HG03025 (cell line): ENCODE data around the gene ATOH7.
"Not testable (repeated sequence)": the region's sequence is repeated elsewhere in the genome, so short reads cannot be mapped to it uniquely, and the experiment has no call there.

Experiments used
- ATAC-seq: cut with Tn5 transposase; IDR thresholded peaks from one replicate; pipeline ENCODE4 v1.9.1; 2021; ENCODE audit warnings: mild to moderate bottlenecking, moderate library complexity; ENCODE audit not compliant: unreplicated experiment, low FRiP score

Gene ATOH7

DNA sequence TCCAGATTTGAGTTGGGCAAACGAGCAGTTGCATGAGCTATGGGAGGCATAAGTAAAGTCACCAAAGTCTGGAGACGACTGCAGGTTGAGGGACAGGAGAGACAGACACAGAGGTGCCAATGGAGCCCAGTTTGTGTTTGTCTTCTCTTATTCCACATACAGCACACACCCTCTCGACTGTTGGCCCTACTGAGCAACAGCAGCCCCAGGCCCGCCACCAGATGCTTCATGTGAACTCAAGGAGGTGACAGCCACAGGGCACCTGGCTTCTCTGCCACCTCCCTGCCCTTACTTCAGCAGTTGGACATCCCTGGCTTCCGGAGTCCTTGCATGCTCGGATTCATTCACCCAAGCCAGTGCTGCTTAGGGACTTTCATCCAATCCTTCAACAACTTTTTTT is 6.5 kb upstream of the ATOH7 start:
- no peak for ATAC-seq

DNA sequence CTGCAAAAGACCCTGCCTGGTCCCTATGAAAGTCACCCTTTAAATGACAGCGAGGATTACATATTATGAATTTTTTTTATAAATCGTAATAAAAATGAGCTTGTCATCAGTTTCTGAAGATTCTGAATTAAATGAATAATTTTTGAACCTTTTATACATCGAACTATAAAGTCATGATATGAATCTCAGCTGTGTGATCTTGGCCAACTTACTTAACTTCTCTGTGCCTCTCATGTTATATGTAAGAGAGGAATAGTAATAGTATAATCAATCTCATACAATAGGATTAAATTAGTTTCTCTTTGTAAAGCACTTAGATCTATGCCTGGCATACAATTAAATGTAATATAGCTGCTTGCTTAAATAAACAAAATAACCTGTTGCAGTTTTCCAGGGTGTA is 5.3 kb upstream of the ATOH7 start:
- ATAC-seq: no peak

DNA sequence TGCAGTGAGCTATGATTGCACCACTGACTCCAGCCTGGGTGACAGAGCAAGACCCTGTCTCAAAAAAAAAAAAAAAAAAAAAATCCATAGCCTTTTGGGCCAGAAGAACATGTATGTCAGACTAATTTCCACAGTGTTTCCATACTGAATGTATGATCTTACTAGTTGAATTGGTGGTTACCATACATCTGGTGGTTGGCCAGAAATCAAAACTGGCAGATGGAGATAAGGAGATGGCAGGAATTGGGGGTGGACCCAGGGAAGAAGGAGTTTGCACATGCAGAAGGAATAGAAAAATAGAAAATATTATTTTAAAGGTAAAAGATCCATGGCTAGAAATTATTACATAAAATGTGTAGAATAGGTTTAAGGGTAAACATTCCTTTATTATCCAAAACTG is 3.7 kb upstream of the ATOH7 start:
- no peak for ATAC-seq

GRCh38 chr10:68235111-68235510 is 3.2 kb upstream of the ATOH7 start:
- ATAC-seq: no peak

DNA sequence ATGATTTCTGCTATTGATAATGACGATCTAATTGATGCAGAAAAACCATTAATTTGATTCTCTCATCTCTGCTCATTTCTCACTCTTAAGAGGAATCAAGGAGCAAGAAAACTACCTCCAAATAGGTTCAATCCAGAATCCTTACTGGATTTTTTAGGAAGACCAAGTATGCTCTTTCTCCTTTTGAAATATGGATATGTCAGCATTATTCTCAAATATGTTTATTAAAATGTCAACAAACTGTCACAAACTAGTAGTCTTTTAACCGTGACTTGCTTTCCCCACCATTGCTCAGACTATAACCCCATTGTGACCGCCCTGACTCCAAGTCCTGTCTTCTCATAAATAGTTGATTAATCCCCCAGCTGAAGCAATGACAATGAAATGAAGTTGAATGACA is 1.1 kb upstream of the ATOH7 start:
- no peak for ATAC-seq

DNA sequence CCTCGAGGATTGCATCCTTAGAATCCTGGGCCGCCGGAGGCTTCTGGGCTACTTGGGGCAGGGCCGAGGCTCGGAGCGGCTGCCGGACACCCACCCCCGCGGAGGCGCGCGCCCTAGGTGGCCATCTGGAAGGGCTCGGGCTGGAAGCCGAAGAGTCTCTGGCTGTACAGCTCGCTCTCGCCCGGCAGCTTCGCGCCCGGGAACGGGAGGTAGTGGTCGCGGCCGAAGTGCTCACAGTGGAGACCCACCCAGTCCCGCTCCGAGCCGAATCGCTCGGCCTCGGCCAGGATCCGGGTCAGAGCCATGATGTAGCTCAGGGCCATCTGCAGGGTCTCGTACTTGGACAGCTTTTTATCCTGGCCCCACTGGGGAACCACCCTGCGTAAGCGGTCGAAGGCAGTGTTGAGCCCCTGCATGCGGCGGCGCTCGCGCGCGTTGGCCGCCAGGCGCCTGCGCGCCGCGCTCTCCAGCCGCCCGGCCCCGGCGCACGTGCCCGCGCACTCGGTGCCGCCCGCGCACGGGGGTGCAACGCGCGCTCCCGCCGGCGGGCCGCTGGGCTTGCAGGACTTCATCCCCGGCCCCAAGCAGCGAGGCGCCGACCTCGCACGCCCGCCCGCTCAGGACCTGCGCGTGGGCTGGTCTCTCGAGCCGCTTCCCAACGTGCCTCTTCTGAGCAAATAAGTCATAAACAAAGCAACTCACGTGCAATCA is 652 bp downstream of the ATOH7 start:
- ATAC-seq: peak; percentile 89

DNA sequence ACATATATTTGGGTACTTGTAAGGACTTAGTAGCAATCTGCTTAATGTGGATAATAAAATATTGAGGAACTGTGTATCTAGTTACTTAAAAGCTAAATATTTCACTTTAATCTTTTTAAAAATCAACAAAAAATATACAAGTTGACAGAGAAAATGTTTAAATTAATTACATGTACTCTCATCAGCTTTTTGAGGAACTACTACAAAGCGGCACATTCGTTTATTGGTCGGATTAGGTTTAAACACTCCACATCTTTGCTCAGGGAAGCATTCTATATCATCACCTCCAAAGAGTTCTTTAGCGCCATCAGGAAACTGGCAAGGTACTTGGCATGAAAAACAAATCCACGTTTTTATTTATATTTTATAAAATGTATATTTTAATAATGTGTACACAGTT is 1.6 kb downstream of the ATOH7 start:
- ATAC-seq: no peak

GRCh38 chr10:68224810-68225209 is 7.1 kb downstream of the ATOH7 start:
- ATAC-seq: no peak

- no peak for ATAC-seq
These were observed 8.3 kb downstream of the ATOH7 start for GRCh38 chr10:68223535-68224165.

- ATAC-seq: no peak
These were observed 9.5 kb downstream of the ATOH7 start for GRCh38 chr10:68222391-68222790.

GRCh38 chr10:68221196-68221595 is 10.7 kb downstream of the ATOH7 start:
- ATAC-seq: no peak

GRCh38 chr10:68218786-68219185 is 13.1 kb downstream of the ATOH7 start:
- no peak for ATAC-seq

DNA sequence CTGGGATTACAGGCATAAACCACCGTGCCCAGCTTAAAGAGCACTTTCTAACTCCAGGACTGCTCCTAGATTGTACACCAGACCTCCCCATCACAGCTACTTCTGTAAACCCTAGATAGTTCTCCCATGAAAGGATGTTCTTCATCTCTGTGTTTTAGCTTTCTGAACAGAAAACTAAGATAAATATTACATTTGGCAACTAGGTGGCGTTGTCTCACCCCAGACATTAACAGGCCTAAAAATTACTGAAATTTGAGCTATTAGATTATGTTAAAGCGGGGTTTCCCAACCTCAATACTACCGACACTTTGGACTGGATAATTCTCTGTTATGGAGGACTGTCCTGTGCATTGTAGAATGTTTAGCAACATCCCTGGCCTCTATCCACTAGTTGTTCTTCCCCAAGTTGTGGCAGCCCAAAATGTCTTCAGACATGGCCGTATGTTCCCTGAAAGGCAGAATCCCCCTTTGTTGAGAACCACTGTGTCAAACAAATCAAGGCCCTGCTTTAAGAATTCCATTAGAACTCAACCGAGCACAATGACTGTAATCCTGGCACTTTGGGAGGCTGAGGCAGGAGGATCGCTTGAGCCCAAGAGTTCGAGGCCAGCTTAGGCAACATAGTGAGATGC is 19.1 kb downstream of the ATOH7 start:
- ATAC-seq: no peak

DNA sequence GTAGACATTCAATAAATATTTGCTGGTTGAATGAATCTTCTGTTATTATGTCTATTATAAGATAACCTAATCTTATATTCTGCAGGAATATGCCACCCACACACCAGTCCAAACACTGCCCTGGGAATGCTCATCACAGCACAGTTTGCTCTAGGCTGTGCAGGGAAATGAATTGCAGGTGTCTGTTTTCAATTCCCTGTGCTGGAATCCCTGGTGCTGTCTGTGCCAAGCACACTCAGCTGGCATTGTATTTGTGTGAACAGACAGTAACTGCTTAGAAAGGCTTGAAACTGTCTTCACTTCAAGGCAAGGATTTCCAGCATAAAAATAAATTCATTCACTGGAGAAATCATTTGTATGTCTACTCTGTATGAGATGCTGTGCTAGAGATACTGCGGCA is 20.2 kb downstream of the ATOH7 start:
- ATAC-seq: no peak

DNA sequence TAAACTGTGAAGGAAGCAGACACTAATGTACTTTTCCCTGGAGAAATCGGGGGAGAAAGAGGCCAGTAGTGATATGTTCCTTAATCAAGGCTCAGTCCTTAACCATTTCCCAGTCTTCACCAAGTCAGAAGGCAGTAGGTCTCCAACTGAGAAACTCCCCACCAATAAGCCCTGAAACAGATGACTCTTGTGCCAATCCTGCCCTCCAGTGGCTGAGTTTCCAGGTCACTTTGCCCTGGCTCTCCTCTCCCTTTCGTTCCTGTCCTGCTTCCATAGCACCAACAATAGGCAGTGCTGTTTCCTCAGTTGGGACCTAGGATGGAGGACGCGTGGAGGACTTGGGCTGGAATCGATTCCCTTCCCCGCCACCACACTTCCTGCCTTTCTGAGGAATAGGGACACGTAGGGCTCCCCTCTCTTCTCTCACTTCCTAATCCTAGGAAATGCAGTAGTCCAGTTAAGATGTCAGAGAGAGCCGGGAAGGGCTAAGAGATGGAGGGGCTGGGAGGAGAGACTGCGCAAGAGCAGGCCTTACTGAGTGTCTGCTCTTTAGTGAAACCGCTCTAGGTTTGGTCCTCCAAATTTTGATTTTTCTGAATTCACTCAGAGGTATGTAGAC is 23.4 kb downstream of the ATOH7 start:
- ATAC-seq: no peak

DNA sequence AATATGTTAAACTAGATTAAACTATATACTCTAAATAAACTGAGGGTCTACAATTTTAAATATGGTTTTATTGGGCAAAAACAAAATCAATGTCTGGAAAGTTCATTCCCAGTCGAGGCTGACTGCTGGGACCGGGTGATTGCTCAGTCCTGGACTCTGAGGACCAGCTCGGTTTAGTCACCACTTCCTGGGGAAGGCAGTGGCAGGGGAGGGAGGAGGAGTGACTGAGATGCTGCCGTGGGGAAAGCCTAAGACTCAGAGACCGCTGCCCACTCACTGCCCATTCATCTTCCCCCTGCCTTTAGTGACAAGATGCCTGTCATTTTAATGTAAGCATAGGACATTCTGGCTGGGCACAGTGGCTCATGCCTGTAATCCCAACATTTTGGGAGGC is 29.0 kb downstream of the ATOH7 start:
- ATAC-seq: no peak

DNA sequence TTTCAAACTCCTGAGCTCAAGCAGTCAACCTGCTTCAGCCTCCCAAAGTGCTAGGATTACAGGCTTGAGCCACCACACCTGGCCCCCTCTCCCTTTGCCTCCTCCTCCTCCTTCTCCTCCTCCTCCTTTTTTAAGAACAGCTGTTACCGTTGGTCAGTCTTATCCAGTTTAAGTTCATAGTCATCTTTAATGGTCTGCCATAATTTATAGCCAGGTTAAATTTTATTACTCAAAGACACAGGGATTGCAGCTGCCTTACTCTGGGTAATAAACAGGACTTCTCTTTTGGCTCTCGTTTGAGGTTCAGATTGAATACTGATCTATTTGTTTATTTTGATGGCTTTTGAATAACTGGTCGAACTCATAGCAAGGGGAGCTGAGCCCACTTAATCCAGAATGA is 35.2 kb downstream of the ATOH7 start:
- no peak for ATAC-seq

DNA sequence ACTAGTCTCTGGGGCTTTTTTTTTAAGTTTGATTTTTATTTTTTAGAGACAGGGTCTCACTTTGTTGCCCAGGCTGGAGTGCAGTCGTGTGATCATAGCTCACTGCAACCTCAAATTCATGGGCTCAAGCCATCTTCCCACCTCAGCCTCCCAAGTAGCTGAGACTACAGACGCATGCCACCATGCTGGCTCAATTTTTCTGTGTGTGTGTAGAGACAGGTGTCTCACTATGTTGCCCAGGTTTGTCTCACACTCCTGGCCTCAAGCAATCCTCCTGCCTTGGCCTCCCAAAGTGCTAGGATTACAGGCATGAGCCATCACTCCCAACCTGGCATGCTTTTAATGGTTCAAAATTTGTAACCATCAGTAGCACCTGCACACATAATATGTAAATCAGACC is 36.1 kb downstream of the ATOH7 start:
- not testable (repeated sequence) for ATAC-seq

DNA sequence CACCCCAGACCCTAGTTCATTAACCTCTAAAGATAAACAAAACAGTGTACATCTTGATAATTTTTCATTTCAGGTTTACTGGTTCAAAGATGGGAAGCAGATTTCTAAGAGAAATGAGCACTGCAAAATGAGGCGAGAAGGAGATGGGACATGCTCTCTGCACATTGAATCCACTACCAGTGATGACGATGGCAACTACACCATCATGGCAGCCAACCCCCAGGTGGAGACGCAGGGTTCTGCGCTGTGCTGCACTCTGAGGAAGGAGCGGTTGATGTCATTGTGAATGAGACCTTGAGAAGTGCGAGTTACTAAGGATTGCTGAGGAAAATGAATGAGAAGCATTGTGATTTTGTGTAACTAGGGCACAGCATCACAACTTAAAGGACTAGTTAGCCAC is 37.6 kb downstream of the ATOH7 start:
- ATAC-seq: no peak

DNA sequence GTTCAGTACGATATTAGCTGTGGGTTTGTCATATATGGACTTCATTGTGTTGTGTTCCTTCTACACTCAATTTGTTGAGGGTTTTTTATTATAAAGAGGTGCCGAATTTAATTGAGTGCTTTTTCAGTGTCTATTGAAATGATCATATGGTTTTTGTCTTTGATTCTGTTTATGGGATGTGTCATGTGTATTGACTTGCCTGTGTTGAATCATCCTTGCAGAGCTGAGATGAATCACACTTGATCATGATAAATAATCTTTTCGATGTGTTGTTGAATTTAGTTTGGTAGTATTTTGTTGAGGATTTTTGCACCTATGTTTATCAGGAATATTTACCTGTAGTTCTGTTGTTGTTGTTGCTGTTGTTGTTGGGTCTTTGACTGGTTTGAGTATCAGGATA is 39.8 kb downstream of the ATOH7 start:
- no peak for ATAC-seq

- no peak for ATAC-seq
These were observed 43.1 kb downstream of the ATOH7 start for GRCh38 chr10:68188835-68189234.

DNA sequence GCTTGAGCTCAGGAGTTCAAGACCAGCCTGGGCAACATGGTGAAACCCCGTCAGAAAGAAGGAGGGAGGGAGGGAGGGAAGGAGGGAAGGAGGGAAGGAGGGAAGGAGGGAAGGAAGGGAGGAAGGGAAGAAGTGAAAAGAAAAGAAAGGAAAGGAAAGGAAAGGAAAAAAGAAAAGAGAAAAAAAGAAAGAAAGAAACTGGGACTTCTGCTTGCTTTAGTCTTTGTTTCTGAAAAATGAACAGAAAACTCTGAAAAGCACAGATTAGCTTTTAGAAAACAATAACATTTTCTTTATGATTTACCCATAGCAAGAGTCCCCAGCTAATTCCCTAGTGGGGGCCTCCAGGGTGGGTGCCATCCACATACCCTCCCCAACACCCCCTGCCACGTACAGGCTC is 46.8 kb downstream of the ATOH7 start:
- no peak for ATAC-seq
